ENCODE data around the gene VSX1. TPM values are rescaled to one million over a fixed set of nuclear protein-coding genes. Genes with fewer than 3 reads are reported as not detected.

Gene VSX1
- total and polyA plus RNA-seq, 9 of the 15 experiments (the other 6 are each of a cell fraction or from before 2014, with no cell fraction given): not detected

DNA sequence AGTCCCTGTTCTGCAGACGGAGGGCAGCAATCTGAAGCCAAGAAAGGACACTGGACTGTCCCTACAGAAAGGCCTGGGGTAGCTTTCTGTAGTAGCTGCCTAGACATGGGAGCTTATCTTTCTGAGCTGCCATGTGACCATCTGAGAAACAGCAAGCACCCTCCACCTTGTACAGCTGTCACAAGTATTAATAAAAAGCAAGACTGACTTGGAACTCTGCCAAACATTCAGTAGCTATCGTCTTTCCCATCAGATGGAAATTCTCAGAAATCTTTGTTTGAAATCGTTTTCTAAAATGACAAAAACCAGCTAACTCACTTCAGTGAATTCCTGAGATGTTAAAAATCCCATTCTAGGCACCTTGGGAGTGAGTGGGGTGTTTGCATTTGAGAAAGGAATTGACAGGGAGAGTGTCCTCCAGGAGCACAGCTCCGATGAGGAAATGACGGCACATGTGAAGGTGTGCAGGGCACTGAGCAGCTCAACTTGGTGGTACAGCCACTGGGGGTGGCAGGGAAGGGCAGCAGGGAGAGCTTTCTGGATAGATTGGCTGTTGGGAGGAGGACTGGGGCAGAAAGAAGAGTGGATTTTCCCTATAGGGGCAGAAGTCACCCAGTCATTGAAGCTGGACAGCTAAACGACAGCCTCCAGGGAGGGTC, 48.5 kb downstream of the VSX1 start (continued):
- TF ChIP-seq, protein P1, sequence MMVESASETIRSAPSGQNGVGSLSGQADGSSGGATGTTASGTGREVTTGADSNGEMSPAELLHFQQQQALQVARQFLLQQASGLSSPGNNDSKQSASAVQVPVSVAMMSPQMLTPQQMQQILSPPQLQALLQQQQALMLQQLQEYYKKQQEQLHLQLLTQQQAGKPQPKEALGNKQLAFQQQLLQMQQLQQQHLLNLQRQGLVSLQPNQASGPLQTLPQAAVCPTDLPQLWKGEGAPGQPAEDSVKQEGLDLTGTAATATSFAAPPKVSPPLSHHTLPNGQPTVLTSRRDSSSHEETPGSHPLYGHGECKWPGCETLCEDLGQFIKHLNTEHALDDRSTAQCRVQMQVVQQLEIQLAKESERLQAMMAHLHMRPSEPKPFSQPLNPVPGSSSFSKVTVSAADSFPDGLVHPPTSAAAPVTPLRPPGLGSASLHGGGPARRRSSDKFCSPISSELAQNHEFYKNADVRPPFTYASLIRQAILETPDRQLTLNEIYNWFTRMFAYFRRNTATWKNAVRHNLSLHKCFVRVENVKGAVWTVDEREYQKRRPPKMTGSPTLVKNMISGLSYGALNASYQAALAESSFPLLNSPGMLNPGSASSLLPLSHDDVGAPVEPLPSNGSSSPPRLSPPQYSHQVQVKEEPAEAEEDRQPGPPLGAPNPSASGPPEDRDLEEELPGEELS (CRISPR knock-in tag; IDR thresholded peaks at IDR 0.05; ENCODE audit: borderline replicate concordance): no peak
- TF ChIP-seq NFIX (CRISPR knock-in tag; IDR thresholded peaks at IDR 0.05; ENCODE audit: low read depth) (no peak), ZNF699 (CRISPR knock-in tag; IDR thresholded peaks at IDR 0.05; ENCODE audit: insufficient replicate concordance) (no peak), HNRNPL (IDR thresholded peaks at IDR 0.05; ENCODE audit: low read depth, low read length) (no peak), BDP1 (IDR thresholded peaks at IDR 0.05; ENCODE audit: insufficient read depth, insufficient read length) (no peak), ZNF766 (CRISPR knock-in tag; conservative IDR thresholded peaks at IDR 0.05) (no peak), TAF1 (IDR thresholded peaks at IDR 0.05; ENCODE audit: control insufficient read depth, extremely low read depth, insufficient read depth, low read length, severe bottlenecking) (no peak), NFIC (IDR thresholded peaks at IDR 0.05) (peak; percentile 60), EP300 (IDR thresholded peaks at IDR 0.05; ENCODE audit: low read length) (no peak)
- TF ChIP-seq, protein P2, sequence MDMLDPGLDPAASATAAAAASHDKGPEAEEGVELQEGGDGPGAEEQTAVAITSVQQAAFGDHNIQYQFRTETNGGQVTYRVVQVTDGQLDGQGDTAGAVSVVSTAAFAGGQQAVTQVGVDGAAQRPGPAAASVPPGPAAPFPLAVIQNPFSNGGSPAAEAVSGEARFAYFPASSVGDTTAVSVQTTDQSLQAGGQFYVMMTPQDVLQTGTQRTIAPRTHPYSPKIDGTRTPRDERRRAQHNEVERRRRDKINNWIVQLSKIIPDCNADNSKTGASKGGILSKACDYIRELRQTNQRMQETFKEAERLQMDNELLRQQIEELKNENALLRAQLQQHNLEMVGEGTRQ (CRISPR knock-in tag; IDR thresholded peaks at IDR 0.05): peak; percentile 40

All from K562 (cell line).